ENCODE data around the gene ADAM33. TPM values are rescaled to one million over a fixed set of nuclear protein-coding genes. Genes with fewer than 3 reads are reported as not detected.
A peak's percentile ranks its signal among the peaks of the same experiment; 100 is the strongest.

ADAM33 gene
- polyA plus RNA-seq, 3 donors: not detected

DNA sequence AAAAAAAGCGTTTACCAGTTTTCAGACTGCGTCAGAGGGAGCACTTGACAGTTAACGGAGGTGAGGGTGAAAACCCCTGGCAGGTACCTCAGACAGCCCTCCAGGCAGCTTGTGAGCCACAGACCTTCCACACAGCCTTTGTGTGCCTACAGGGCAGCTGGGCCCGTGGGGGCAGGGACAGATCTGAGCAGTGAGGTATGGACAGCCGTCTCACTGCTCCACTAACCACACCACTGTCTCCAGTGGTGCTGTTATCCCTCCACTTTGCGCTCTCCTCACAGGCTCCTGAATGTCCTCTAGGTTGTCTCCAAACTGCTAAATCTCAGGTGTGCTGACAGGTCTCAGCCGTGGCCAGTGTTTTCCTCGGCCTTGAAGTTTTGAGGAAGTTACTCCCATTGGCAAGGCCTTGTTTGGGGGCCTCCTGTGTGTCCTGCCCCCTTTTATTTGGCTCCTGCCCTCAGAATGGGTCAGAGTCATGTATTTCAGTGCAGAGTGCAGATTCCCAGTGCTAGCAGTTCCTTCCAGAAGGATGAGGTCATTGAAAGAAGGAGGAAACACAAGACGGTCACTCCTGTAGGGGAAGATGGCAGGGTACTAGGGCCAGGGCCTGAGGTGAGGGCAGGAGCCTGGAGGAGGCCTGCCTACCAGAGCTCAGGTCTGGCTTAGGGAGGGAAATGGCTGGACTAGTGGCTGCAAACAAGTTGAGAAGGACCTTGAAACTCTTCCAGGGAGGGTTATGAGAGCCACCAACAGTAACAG, 30.4 kb downstream of the ADAM33 start:
- peaks cover 32 to 46% of the 10 kb centered on the region in 2 donors for H3K36me3 ChIP-seq (replicated peaks in 1 of 2; ENCODE audit: control insufficient read depth in 1 of 2, insufficient read depth in 2 of 2, low read length in 2 of 2)
- TF ChIP-seq, protein P1, sequence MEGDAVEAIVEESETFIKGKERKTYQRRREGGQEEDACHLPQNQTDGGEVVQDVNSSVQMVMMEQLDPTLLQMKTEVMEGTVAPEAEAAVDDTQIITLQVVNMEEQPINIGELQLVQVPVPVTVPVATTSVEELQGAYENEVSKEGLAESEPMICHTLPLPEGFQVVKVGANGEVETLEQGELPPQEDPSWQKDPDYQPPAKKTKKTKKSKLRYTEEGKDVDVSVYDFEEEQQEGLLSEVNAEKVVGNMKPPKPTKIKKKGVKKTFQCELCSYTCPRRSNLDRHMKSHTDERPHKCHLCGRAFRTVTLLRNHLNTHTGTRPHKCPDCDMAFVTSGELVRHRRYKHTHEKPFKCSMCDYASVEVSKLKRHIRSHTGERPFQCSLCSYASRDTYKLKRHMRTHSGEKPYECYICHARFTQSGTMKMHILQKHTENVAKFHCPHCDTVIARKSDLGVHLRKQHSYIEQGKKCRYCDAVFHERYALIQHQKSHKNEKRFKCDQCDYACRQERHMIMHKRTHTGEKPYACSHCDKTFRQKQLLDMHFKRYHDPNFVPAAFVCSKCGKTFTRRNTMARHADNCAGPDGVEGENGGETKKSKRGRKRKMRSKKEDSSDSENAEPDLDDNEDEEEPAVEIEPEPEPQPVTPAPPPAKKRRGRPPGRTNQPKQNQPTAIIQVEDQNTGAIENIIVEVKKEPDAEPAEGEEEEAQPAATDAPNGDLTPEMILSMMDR (IDR thresholded peaks at IDR 0.05): no peak
- peaks cover 15 to 16% of the 10 kb centered on the region in 2 donors for H3K4me1 ChIP-seq (ENCODE audit: control insufficient read depth in 1 of 2, insufficient read depth in 2 of 2, low read length in 2 of 2)
- peak overlapping the region in 1 of 2 donors; percentile 20 for H3K4me3 Mint-ChIP-seq
- intact Hi-C loops (cut with micrococcal nuclease): no loop called here
- no peak overlapping the region for H3K4me3 ChIP-seq (replicated peaks in 1 of 3; ENCODE audit: low read depth in 2 of 3, low read length in 3 of 3)
- H3K4me2 ChIP-seq (replicated peaks; ENCODE audit: extremely low read depth, low read length, poor library complexity, severe bottlenecking): no peak overlapping the region
- H3K9me3 ChIP-seq (replicated peaks in 1 of 2; ENCODE audit: control insufficient read depth in 1 of 2, insufficient read depth in 1 of 2, low read length in 2 of 2): peaks cover 0 to 2% of the 10 kb centered on the region in 2 donors
- no peaks in the 10 kb centered on the region for H4K20me1 ChIP-seq (ENCODE audit: insufficient read depth, low read length)
- peaks cover 0 to 3% (median under 1%) of the 10 kb centered on the region in 3 donors for H3K27me3 Mint-ChIP-seq (ENCODE audit: low read depth in 3 of 3)
- H3K9me3 Mint-ChIP-seq: peaks cover 3 to 9% (median 4%) of the 10 kb centered on the region in 7 donors
- no peak for DNase-seq
- H3K79me2 ChIP-seq (ENCODE audit: insufficient read depth, low read length): no peaks in the 10 kb centered on the region
- H3K27me3 ChIP-seq (ENCODE audit: control insufficient read depth in 2 of 2, insufficient read depth in 2 of 2, low read length in 2 of 2): no peaks in the 10 kb centered on the region
- H3K27ac ChIP-seq (ENCODE audit: low read depth in 1 of 2, low read length in 2 of 2): no peak overlapping the region
- H3K27ac Mint-ChIP-seq: peak overlapping the region in 4 of 7 donors; percentile 18 to 60 (median 48)
- 83% methylated on average over 8 of the region's 9 CpGs for WGBS (ENCODE audit: insufficient coverage)
- H2AFZ ChIP-seq (ENCODE audit: insufficient read depth, low read depth, low read length, poor library complexity, severe bottlenecking): no peak overlapping the region
- peaks cover 19% of the 10 kb centered on the region for H3K4me1 Mint-ChIP-seq
- H3K36me3 Mint-ChIP-seq: peaks cover 46 to 50% of the 10 kb centered on the region in 2 donors
- H3K9ac ChIP-seq (ENCODE audit: insufficient read depth, low read length, poor library complexity, severe bottlenecking): no peak overlapping the region

DNA sequence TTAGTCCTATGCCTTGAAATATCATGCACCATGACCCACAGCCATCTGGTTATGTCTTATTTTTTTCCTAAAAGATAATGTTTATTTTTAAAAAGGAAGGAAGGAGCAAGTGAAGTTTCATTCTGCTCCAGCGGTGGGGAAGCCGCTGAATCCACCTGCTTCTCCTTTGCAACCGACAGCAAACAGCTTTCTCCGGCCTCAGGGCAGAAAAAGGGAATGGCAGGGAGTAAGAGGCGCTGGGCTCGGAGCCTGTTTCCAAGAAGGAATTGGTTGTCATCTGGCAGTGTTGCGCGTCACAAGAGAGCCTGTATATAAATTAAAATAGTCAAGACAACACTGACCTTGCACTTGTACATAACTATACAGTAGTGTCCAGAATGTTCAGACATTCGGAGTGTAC, 32.9 kb downstream of the ADAM33 start:
- Histone ChIP-seq H3K9me3 (replicated peaks in 1 of 2; ENCODE audit: control insufficient read depth in 1 of 2, insufficient read depth in 1 of 2, low read length in 2 of 2) (peaks cover 0 to 2% of the 10 kb centered on the region in 2 donors), H3K9ac (ENCODE audit: insufficient read depth, low read length, poor library complexity, severe bottlenecking) (no peak overlapping the region), H2AFZ (ENCODE audit: insufficient read depth, low read depth, low read length, poor library complexity, severe bottlenecking) (no peak overlapping the region), H4K20me1 (ENCODE audit: insufficient read depth, low read length) (no peaks in the 10 kb centered on the region), H3K4me3 (replicated peaks in 1 of 3; ENCODE audit: low read depth in 2 of 3, low read length in 3 of 3) (no peak overlapping the region), H3K4me1 (ENCODE audit: control insufficient read depth in 1 of 2, insufficient read depth in 2 of 2, low read length in 2 of 2) (peaks cover 14 to 16% of the 10 kb centered on the region in 2 donors), H3K79me2 (ENCODE audit: insufficient read depth, low read length) (no peaks in the 10 kb centered on the region), H3K36me3 (replicated peaks in 1 of 2; ENCODE audit: control insufficient read depth in 1 of 2, insufficient read depth in 2 of 2, low read length in 2 of 2) (peaks cover 51 to 70% of the 10 kb centered on the region in 2 donors), H3K27ac (ENCODE audit: low read depth in 1 of 2, low read length in 2 of 2) (no peak overlapping the region), H3K27me3 (ENCODE audit: control insufficient read depth in 2 of 2, insufficient read depth in 2 of 2, low read length in 2 of 2) (no peaks in the 10 kb centered on the region), H3K4me2 (replicated peaks; ENCODE audit: extremely low read depth, low read length, poor library complexity, severe bottlenecking) (no peak overlapping the region)
- TF ChIP-seq, protein P1 (IDR thresholded peaks at IDR 0.05): no peak
- H3K27ac Mint-ChIP-seq: no peak overlapping the region
- no peak for DNase-seq
- peaks cover 18% of the 10 kb centered on the region for H3K4me1 Mint-ChIP-seq
- H3K27me3 Mint-ChIP-seq (ENCODE audit: low read depth in 3 of 3): no peaks in the 10 kb centered on the region
- intact Hi-C loops (cut with micrococcal nuclease): no loop called here
- 75% methylated on average over 2 of the region's 9 CpGs for WGBS (ENCODE audit: insufficient coverage)
- H3K4me3 Mint-ChIP-seq: no peak overlapping the region
- H3K9me3 Mint-ChIP-seq: peaks cover 0 to 9% (median 4%) of the 10 kb centered on the region in 7 donors
- H3K36me3 Mint-ChIP-seq: peaks cover 69 to 72% of the 10 kb centered on the region in 2 donors

All from CD14-positive monocyte (primary cell).